Natural killer cell (primary cell): Measurements from ENCODE around the gene NCAPG. TPM values are rescaled to one million over a fixed set of nuclear protein-coding genes. Genes with fewer than 3 reads are reported as not detected.

Experiments
- ATAC-seq, 3 donors: fragments of 150-1000 bp in 2 of 3; fragments of 200-7000 bp in 1 of 3; cut with Tn5 transposase; 1 replicate in 1 of 3; 2 replicates in 2 of 3; pipeline ENCODE4 v1.10.0; 2021; ENCODE audit warnings: mild to moderate bottlenecking in 2 of 3, moderate library complexity in 2 of 3
- DNase-seq, 2 donors: peaks; one replicate each; pipeline versions ENCODE4 v3.0.0 to v3.0.0-alpha.2; 2013 to 2021; ENCODE audit warnings: mixed read lengths in 1 of 2
- H3K27ac ChIP-seq: one replicate; pipeline ENCODE4 v1.5.1; 2013; ENCODE audit warnings: mild to moderate bottlenecking, low read length
- H3K27me3 ChIP-seq: one replicate; pipeline ENCODE4 v1.6.1; 2013; ENCODE audit warnings: low read length; ENCODE audit not compliant: control insufficient read depth, insufficient read depth
- H3K36me3 ChIP-seq: one replicate; pipeline ENCODE4 v1.6.1; 2013; ENCODE audit warnings: low read length; ENCODE audit not compliant: control insufficient read depth, insufficient read depth
- H3K4me1 ChIP-seq: one replicate; pipeline ENCODE4 v1.6.1; 2013; ENCODE audit warnings: low read length; ENCODE audit not compliant: control insufficient read depth, insufficient read depth
- H3K4me3 ChIP-seq: one replicate; pipeline ENCODE4 v1.5.1; 2013; ENCODE audit warnings: low read length
- H3K9me3 ChIP-seq: one replicate; pipeline ENCODE4 v1.6.1; 2013; ENCODE audit warnings: low read length; ENCODE audit not compliant: control insufficient read depth, insufficient read depth
- H3K27ac Mint-ChIP-seq, 2 donors: one replicate each; pipeline ENCODE4 v1.8.0; 2022; ENCODE audit warnings: mild to moderate bottlenecking in 2 of 2, mixed read lengths in 2 of 2, moderate library complexity in 1 of 2
- H3K27me3 Mint-ChIP-seq, 2 donors: one replicate each; pipeline ENCODE4 v1.8.0; 2022; ENCODE audit warnings: low read depth in 2 of 2, mixed read lengths in 2 of 2
- H3K36me3 Mint-ChIP-seq: one replicate; pipeline ENCODE4 v1.8.0; 2022; ENCODE audit warnings: mixed read lengths
- H3K4me1 Mint-ChIP-seq, 2 donors: one replicate each; pipeline ENCODE4 v1.8.0; 2022; ENCODE audit warnings: mixed read lengths in 2 of 2
- H3K4me3 Mint-ChIP-seq: one replicate; pipeline ENCODE4 v1.8.0; 2022; ENCODE audit warnings: mild to moderate bottlenecking, moderate library complexity, mixed read lengths
- H3K9me3 Mint-ChIP-seq, 2 donors: one replicate each; pipeline ENCODE4 v1.8.0; 2022; ENCODE audit warnings: mixed read lengths in 2 of 2
- WGBS: methylation state at CpG from one replicate; pipeline ENCODE4 v1.1.7; 2013; ENCODE audit warnings: missing lambda C conversion rate; ENCODE audit not compliant: insufficient coverage; 5-methylcytosine and 5-hydroxymethylcytosine counted together
- intact Hi-C: fragments of 100-400 bp; cut with micrococcal nuclease; formaldehyde crosslinking; loops from one replicate; pipeline ENCODE4 v1.14.2; 2022
- total RNA-seq, 4 donors: library from RNA; stranded (reverse); fragments of 120-200 nt in 1 of 4; gene quantifications; one replicate each; pipeline versions ENCODE4 v1.2.3 to v1.2.4, GENCODE V29; 2013 to 2022
- TF ChIP-seq, protein P1 (sequence below): fragments of 200-600 bp; IDR thresholded peaks from one replicate; pipeline ENCODE4 v1.8.0; 2022; ENCODE audit warnings: antibody characterized with exemption

NCAPG gene
- total RNA-seq, 3 donors from 2014 or later (not counting 1 experiment from before 2014, with no cell fraction given) = 1.3 to 1.8 (median 1.6) TPM

DNA sequence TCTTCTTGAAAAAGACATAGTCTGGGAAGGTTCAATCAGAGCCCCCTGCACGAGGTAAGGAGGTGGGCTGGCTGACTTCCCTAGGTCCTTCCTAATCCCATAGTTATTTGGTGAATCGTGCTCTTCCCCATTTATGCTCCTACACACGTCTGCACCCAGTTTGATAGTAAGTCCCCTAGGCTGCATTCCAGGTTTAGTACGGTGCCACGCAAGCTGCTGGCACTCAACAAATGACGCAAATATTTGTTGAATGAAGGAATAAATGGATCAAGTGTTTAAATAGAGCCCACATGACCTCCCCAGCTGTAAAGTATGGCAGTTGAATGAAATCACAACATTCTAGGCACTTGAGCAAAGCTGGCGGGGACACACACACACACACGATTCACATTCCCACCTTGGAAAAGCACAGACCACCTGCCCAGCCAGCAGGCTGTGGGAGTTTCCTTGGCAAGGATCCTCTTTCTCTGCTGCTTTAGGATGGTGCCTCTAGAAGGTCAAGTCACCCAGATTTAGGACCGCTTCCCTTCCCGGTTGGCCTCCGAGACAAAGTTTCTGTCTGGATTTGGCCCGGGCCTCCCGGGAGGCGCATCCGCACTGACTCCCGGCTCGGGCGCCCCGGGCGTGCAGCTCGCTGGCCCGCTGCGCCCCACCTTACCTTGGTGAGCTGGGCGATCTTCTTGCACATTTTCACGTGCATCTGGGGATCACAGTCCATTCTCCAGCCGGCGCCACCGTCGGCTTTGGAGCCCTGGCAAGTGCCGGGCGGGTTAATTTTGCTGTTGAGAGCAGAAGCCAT, 30.1 kb upstream of the NCAPG start:
- Mint-ChIP-seq H3K4me3 (no peak overlapping the region), H3K27me3 (peaks cover 29 to 52% of the 10 kb centered on the region in 2 donors), H3K4me1 (peaks cover 10 to 13% of the 10 kb centered on the region in 2 donors), H3K27ac (no peak overlapping the region), H3K9me3 (no peaks in the 10 kb centered on the region), H3K36me3 (no peaks in the 10 kb centered on the region)
- ATAC-seq (no peak), DNase-seq (no peak)
- Histone ChIP-seq H3K36me3 (no peaks in the 10 kb centered on the region), H3K4me1 (peaks cover 13% of the 10 kb centered on the region), H3K27me3 (peaks cover 25% of the 10 kb centered on the region), H3K4me3 (no peak overlapping the region), H3K9me3 (no peaks in the 10 kb centered on the region), H3K27ac (no peak overlapping the region)
- intact Hi-C loops = no loop called here
- WGBS = 18% methylated on average over 31 of the region's 31 CpGs
- TF ChIP-seq, protein P1, sequence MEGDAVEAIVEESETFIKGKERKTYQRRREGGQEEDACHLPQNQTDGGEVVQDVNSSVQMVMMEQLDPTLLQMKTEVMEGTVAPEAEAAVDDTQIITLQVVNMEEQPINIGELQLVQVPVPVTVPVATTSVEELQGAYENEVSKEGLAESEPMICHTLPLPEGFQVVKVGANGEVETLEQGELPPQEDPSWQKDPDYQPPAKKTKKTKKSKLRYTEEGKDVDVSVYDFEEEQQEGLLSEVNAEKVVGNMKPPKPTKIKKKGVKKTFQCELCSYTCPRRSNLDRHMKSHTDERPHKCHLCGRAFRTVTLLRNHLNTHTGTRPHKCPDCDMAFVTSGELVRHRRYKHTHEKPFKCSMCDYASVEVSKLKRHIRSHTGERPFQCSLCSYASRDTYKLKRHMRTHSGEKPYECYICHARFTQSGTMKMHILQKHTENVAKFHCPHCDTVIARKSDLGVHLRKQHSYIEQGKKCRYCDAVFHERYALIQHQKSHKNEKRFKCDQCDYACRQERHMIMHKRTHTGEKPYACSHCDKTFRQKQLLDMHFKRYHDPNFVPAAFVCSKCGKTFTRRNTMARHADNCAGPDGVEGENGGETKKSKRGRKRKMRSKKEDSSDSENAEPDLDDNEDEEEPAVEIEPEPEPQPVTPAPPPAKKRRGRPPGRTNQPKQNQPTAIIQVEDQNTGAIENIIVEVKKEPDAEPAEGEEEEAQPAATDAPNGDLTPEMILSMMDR = no peak

DNA sequence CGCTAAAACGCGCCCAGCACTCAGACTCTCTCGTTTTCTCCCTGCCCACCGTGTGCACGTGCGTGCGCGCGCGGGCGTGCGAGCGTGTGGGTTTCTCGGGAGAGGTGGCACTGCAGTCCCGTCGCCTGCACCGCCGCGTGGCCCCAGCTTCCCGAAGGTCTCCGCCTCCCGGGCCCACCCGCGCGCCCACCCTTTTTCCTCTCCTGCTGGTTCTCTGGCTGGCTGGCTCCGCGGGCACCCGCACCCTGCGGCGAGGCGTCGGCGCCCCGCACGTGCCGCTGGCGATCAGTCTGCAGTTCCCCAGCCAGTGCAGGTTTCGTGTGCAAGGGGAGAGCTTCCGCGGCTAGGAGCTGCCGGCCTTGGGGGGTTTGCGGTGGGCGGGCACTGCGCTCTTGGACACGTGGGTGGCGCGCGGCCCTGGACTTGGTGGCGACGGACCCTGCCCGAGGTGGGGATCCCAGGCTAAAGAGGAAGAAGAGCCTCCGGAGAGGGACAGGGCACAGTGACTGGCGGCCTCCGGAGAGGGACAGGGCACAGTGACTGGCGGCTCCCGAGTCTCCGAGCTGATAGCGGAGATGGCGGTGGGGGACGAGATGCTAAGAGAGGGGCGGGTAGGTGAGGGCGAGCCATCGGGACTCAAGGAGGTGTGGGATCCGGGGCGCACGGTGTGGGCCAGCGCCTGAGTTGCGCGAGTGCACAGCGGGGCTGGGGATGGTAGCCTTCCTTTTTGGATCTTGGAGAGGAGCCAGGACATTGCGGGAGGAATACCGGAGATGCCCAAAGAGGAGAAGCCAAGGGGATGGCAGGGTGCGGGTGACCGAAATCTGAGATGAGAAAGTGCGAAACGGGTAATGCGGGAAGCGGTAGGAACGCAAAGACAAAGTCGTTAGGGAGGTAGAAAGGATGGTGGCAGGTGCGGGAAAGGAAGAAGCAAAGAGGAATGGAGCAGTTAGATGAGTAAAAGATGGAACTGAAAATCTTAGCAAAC, 29.2 kb upstream of the NCAPG start, which contains the start of gene FAM184B:
FAM184B (minus strand) TSS at position 322 of the 988 bp plus-strand sequence. CDS start 322 bp downstream, outside the sequence.
- Mint-ChIP-seq H3K4me1 (peaks cover 13 to 20% of the 10 kb centered on the region in 2 donors), H3K27ac (no peak within 1 kb of the TSS), H3K4me3 (peak within 1 kb of the TSS; percentile 52), H3K27me3 (peaks cover 29 to 51% of the 10 kb centered on the region in 2 donors), H3K36me3 (no peaks in the 10 kb centered on the region), H3K9me3 (no peaks in the 10 kb centered on the region)
- H3K36me3 ChIP-seq = no peaks in the 10 kb centered on the region
- no peak within 1 kb of the TSS for H3K4me3 ChIP-seq
- peaks cover 25% of the 10 kb centered on the region for H3K27me3 ChIP-seq
- WGBS = 9% methylated on average over 82 of the region's 82 CpGs
- no peak within 1 kb of the TSS for H3K27ac ChIP-seq
- peaks cover 15% of the 10 kb centered on the region for H3K4me1 ChIP-seq
- ATAC-seq (peak in 2 of 3 donors; percentile 18 to 32), DNase-seq (no peak)
- intact Hi-C loops = no loop called here
- TF ChIP-seq, protein P1 = no peak
- no peaks in the 10 kb centered on the region for H3K9me3 ChIP-seq

DNA sequence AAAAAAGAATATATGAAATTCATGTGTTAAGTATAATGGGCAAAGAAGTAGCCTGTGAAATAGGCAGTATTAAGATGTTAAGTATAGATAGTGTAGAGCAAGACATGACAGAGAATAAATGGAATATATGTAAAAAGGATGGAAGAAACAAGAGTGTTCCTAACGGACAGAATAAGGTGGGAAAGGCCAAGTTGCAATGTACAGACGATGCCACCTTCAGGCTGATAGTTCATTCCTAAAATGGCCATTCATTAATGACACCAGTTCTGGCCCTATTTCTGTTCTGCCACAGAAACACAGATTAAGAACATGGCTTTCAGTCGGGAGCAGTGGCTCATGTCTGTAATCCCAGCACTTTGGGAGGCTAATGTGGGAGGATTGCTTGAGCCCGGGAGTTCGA, 24.9 kb upstream of the NCAPG start:
- Histone ChIP-seq H3K4me3 (no peak overlapping the region), H3K4me1 (peaks cover 13% of the 10 kb centered on the region), H3K27me3 (peaks cover 8% of the 10 kb centered on the region), H3K9me3 (no peaks in the 10 kb centered on the region), H3K27ac (no peak overlapping the region), H3K36me3 (no peaks in the 10 kb centered on the region)
- H3K4me3 Mint-ChIP-seq = no peak overlapping the region
- H3K27ac Mint-ChIP-seq = no peak overlapping the region
- H3K36me3 Mint-ChIP-seq = no peaks in the 10 kb centered on the region
- no peak for ATAC-seq
- peaks cover 10 to 14% of the 10 kb centered on the region in 2 donors for H3K27me3 Mint-ChIP-seq
- H3K4me1 Mint-ChIP-seq = peaks cover 25 to 26% of the 10 kb centered on the region in 2 donors
- DNase-seq = no peak
- intact Hi-C loops = no loop called here
- 82% methylated on average over 5 of the region's 5 CpGs for WGBS
- TF ChIP-seq, protein P1 = no peak
- no peaks in the 10 kb centered on the region for H3K9me3 Mint-ChIP-seq
